ENCODE data around the gene SNU13. TPM values are rescaled to one million over a fixed set of nuclear protein-coding genes. Genes with fewer than 3 reads are reported as not detected.
"Not testable (repeated sequence)": the region's sequence is repeated elsewhere in the genome, so short reads cannot be mapped to it uniquely, and the experiment has no call there.

SNU13 gene
- total and polyA plus RNA-seq, 9 donors = 88.1 to 188 (median 129) TPM

DNA sequence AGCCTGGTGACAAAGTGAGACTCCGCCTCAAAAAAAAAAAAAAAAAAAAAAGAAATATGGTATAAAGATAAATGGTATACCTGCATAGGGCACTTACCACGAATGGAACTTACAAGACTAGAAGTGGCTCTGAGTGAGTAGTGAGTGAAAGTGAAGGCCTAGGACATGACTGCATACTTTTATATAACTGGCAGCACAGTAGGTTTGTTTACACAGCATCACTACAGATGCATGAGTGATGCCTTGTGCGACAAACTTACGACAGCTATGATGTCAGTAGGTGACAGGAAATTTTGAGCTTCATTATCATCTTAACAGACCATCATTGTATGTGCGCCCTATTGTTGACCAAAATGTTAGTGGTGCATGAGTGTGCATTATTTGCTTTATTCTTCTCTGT lies 49.9 kb downstream of the SNU13 start:
- 89 to 94% (median 91%) methylated on average over 5 of the region's 5 CpGs for WGBS, 3 donors
- no peak for DNase-seq
- TF ChIP-seq POLR2A (IDR thresholded peaks at IDR 0.05) = no peak
- TF ChIP-seq EP300 (IDR thresholded peaks at IDR 0.05) = no peak
- TF ChIP-seq CTCF (IDR thresholded peaks at IDR 0.05) = no peak

DNA sequence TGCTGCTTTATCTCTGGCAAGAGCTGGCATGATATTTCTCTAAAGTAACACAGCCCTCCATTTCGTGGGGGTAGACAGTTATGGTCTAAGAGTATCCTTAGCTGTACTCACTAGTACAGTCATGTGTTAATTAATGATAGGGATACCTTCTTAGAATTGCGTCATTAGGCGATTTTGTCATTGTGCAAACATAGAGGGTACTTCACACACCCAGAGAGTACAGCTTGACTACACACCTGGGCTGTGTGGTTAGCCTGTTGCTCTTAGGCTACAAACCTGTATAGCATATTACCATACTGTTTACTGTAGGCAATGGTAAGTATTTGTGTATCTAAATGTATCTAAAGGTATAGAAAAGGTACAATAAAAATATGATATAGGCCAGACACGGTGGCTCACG lies 50.5 kb downstream of the SNU13 start:
- no peak overlapping the region for H3K4me3 ChIP-seq
- H3K36me3 ChIP-seq = no peaks in the 10 kb centered on the region
- no peak for DNase-seq
- no peak for TF ChIP-seq CTCF (IDR thresholded peaks at IDR 0.05)
- no peak for TF ChIP-seq EP300 (IDR thresholded peaks at IDR 0.05)
- TF ChIP-seq POLR2A (IDR thresholded peaks at IDR 0.05) = no peak
- no peaks in the 10 kb centered on the region for H3K9me3 ChIP-seq
- H3K27ac ChIP-seq = no peak overlapping the region
- 92 to 93% (median 92%) methylated on average over 5 of the region's 5 CpGs for WGBS, 3 donors
- intact Hi-C loops (cut with DNase I) = no loop called here
- no peaks in the 10 kb centered on the region for H3K27me3 ChIP-seq
- H3K4me1 ChIP-seq (ENCODE audit: insufficient read depth) = no peaks in the 10 kb centered on the region

More for the DNA sequence above, 49.9 kb downstream of the SNU13 start:
- Histone ChIP-seq H3K27ac (no peak overlapping the region), H3K4me1 (ENCODE audit: insufficient read depth) (no peaks in the 10 kb centered on the region), H3K27me3 (no peaks in the 10 kb centered on the region), H3K9me3 (no peaks in the 10 kb centered on the region), H3K36me3 (no peaks in the 10 kb centered on the region), H3K4me3 (no peak overlapping the region)
- intact Hi-C loops (cut with DNase I) = no loop called here

DNA sequence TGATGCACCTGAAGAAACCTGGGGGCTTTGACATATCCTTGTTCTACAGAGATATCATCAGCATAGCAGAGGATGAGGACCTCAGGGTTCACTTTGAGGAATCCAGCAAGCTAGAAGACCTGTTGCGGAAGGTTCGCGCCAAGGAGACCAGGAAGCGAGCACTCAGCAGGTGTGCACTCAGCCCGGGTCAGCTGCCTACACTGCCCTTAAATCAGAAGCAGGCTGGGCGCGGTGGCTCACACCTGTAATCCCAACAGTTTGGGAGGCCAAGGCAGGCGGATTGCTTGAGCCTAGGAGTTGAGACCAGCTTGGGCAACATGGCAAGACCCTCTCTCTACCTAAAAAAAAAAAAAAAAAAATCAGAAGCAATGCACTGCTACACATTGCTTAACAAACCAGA lies 51.0 kb downstream of the SNU13 start:
- H3K36me3 ChIP-seq; H3K27me3 ChIP-seq; H3K4me1 ChIP-seq (ENCODE audit: insufficient read depth); H3K9me3 ChIP-seq; DNase-seq; H3K27ac ChIP-seq; H3K4me3 ChIP-seq; intact Hi-C loops (cut with DNase I): not testable (repeated sequence)
- 95 to 97% (median 96%) methylated on average over 8 of the region's 8 CpGs for WGBS, 3 donors

- Histone ChIP-seq H3K4me3 (no peak overlapping the region), H3K27ac (no peak overlapping the region), H3K4me1 (ENCODE audit: insufficient read depth) (no peaks in the 10 kb centered on the region), H3K27me3 (no peaks in the 10 kb centered on the region), H3K9me3 (no peaks in the 10 kb centered on the region), H3K36me3 (no peaks in the 10 kb centered on the region)
- no peak for TF ChIP-seq POLR2A (IDR thresholded peaks at IDR 0.05)
- no peak for TF ChIP-seq EP300 (IDR thresholded peaks at IDR 0.05)
- TF ChIP-seq CTCF (IDR thresholded peaks at IDR 0.05) = no peak
- intact Hi-C loops (cut with DNase I) = no loop called here
- no peak for DNase-seq
- WGBS, 3 donors = 56 to 63% (median 59%) methylated on average over 7 of the region's 7 CpGs
These were observed 52.2 kb downstream of the SNU13 start for GRCh38 chr22:41636467-41636866.

DNA sequence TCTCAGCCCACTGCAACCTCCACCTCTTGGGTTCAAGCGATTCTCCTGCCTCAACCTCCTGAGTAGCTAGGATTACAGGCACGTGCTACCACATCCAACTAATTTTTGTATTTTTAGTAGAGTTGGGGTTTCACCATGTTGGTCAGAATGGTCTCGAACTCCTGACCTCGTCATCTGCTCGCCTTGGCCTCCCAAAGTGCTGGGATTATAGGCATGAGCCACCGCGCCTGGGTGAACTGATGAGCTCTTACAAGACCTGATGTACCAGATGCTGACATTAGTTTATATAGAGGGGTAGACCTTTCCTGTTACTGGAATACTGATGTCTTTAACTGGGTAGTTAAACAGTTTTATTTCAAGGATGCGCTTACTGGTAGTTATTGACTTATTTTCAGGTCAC lies 54.1 kb downstream of the SNU13 start:
- H3K4me1 ChIP-seq (ENCODE audit: insufficient read depth); intact Hi-C loops (cut with DNase I); H3K4me3 ChIP-seq; DNase-seq; H3K27me3 ChIP-seq; H3K27ac ChIP-seq; H3K36me3 ChIP-seq; H3K9me3 ChIP-seq: not testable (repeated sequence)
- 92 to 94% (median 94%) methylated on average over 8 of the region's 8 CpGs for whole genome bisulfite sequencing, 3 donors

GRCh38 chr22:41631615-41632014 lies 57.1 kb downstream of the SNU13 start:
- intact Hi-C loops (cut with DNase I); H3K36me3 ChIP-seq; DNase-seq; H3K27ac ChIP-seq; H3K4me1 ChIP-seq (ENCODE audit: insufficient read depth); H3K9me3 ChIP-seq; H3K4me3 ChIP-seq; H3K27me3 ChIP-seq: not testable (repeated sequence)
- 97 to 99% (median 99%) methylated on average over 7 to 13 of the region's 23 CpGs for WGBS, 3 donors

GRCh38 chr22:41631115-41631514 lies 57.6 kb downstream of the SNU13 start:
- H3K27me3 ChIP-seq; DNase-seq; H3K36me3 ChIP-seq; H3K9me3 ChIP-seq; H3K4me1 ChIP-seq (ENCODE audit: insufficient read depth); H3K4me3 ChIP-seq; H3K27ac ChIP-seq; intact Hi-C loops (cut with DNase I): not testable (repeated sequence)
- 95% methylated on average over 24 of the region's 28 CpGs; no CpG with 5 or more reads in 1 of the 3 donors for WGBS, 3 donors

All from ovary (tissue), 9 donors.